H1 (cell line): ENCODE data around the gene SEC62. TPM values are rescaled to one million over a fixed set of nuclear protein-coding genes. Genes with fewer than 3 reads are reported as not detected.

Experiments used
- CTCF ChIA-PET: fragments of 300-600 bp; sonication (Branson Sonifier 250); formaldehyde crosslinking; loops from one replicate; lab custom pipeline; 2021; ENCODE audit not compliant: partially characterized antibody; lab: Charles Lee
- POLR2A ChIA-PET: fragments of 300-600 bp; sonication (Branson Sonifier 250); formaldehyde crosslinking; loops from one replicate; lab custom pipeline; 2021; ENCODE audit warnings: inconsistent platforms; ENCODE audit not compliant: partially characterized antibody; lab: Charles Lee
- DNase-seq, 2 experiments: peaks; one replicate each; pipeline versions ENCODE4 v3.0.0 to v3.0.0-alpha.2; 2010 to 2022; ENCODE audit warnings: low spot score in 2 of 2, low read depth in 1 of 2, mixed read lengths in 1 of 2
- FAIRE-seq: peaks from 2 replicates; lab custom pipeline; 2011; peaks lifted over from hg19 to GRCh38; lab: Jason Lieb, UNC
- H2AFZ ChIP-seq: 2 replicates; pipeline ENCODE4 v1.8.1; 2012; ENCODE audit warnings: low read length, inconsistent platforms
- H2AK5ac ChIP-seq: 2 replicates; pipeline ENCODE4 v1.6.1; 2013; ENCODE audit warnings: low read depth, low read length
- H2BK120ac ChIP-seq: replicated peaks from 2 replicates; pipeline ENCODE3; 2013; ENCODE audit warnings: low read depth, low read length, inconsistent platforms
- H2BK12ac ChIP-seq: 2 replicates; pipeline ENCODE4 v1.6.1; 2013; ENCODE audit warnings: low read depth, low read length
- H2BK15ac ChIP-seq: 2 replicates; pipeline ENCODE4 v1.6.1; 2013; ENCODE audit warnings: low read length
- H2BK20ac ChIP-seq: 2 replicates; pipeline ENCODE4 v1.6.1; 2013; ENCODE audit warnings: low read length
- H2BK5ac ChIP-seq: 2 replicates; pipeline ENCODE4 v1.6.1; 2013; ENCODE audit warnings: low read depth, low read length
- H3K14ac ChIP-seq: 2 replicates; pipeline ENCODE4 v1.6.1; 2013; ENCODE audit warnings: inconsistent platforms; ENCODE audit not compliant: insufficient read length
- H3K18ac ChIP-seq: 2 replicates; pipeline ENCODE4 v1.6.1; 2013; ENCODE audit warnings: low read length; ENCODE audit errors: extremely low read depth
- H3K23ac ChIP-seq: 2 replicates; pipeline ENCODE4 v1.6.1; 2013; ENCODE audit warnings: inconsistent platforms; ENCODE audit not compliant: insufficient read length
- H3K23me2 ChIP-seq: 2 replicates; pipeline ENCODE4 v1.6.1; 2013; ENCODE audit warnings: low read depth, low read length
- H3K27ac ChIP-seq: 2 replicates; pipeline ENCODE4 v1.6.1; 2011; ENCODE audit warnings: low read depth, low read length, inconsistent platforms
- H3K27me3 ChIP-seq, 4 experiments: replicated peaks in 1 of 4; 1 replicate in 1 of 4; 2 replicates in 3 of 4; pipeline versions ENCODE4 v1.6.1 to v1.8.1; 2011 to 2013; ENCODE audit warnings: low read length in 3 of 4, mild to moderate bottlenecking in 3 of 4, inconsistent platforms in 2 of 4, mixed read lengths in 2 of 4, moderate library complexity in 1 of 4; ENCODE audit not compliant: control insufficient read depth in 3 of 4, insufficient read depth in 3 of 4; ENCODE audit errors: extremely low read depth in 1 of 4
- H3K36me3 ChIP-seq, 4 experiments: 2 replicates each; pipeline versions ENCODE4 v1.6.1 to v1.8.1; 2011 to 2013; ENCODE audit warnings: mild to moderate bottlenecking in 4 of 4, low read length in 3 of 4, moderate library complexity in 2 of 4, control low read depth in 1 of 4, inconsistent platforms in 1 of 4; ENCODE audit not compliant: insufficient read depth in 4 of 4, control insufficient read depth in 2 of 4
- H3K4ac ChIP-seq: replicated peaks from 2 replicates; pipeline ENCODE3; 2013; ENCODE audit warnings: low read length, low read depth, mixed read lengths, inconsistent platforms; ENCODE audit not compliant: insufficient read length
- H3K4me1 ChIP-seq, 4 experiments: replicated peaks in 1 of 4; 1 replicate in 1 of 4; 2 replicates in 3 of 4; pipeline versions ENCODE4 v1.6.1 to v1.8.1; 2011 to 2013; ENCODE audit warnings: low read length in 3 of 4, inconsistent platforms in 2 of 4, mixed read lengths in 1 of 4; ENCODE audit not compliant: insufficient read depth in 4 of 4, control insufficient read depth in 3 of 4
- H3K4me2 ChIP-seq, 2 experiments: 2 replicates each; pipeline versions ENCODE4 v1.6.1 to v1.8.1; 2011 to 2013; ENCODE audit warnings: low read depth in 2 of 2, low read length in 2 of 2, control low read depth in 1 of 2, inconsistent platforms in 1 of 2, mild to moderate bottlenecking in 1 of 2; ENCODE audit not compliant: insufficient read depth in 1 of 2
- H3K4me3 ChIP-seq, 4 experiments: fragments of 200-600, 300-600 bp in 1 of 4; sonication (generic), shearing (Covaris generic), sonication (Bioruptor Twin) in 1 of 4; 2 replicates each; pipeline versions ENCODE4 v1.5.1 to v1.8.1; 2011 to 2016; ENCODE audit warnings: low read length in 4 of 4, low read depth in 3 of 4, control low read depth in 2 of 4, inconsistent platforms in 2 of 4, mild to moderate bottlenecking in 2 of 4, mixed read lengths in 1 of 4, moderate library complexity in 1 of 4; ENCODE audit not compliant: insufficient read depth in 2 of 4; ENCODE audit errors: extremely low read depth in 1 of 4
- H3K56ac ChIP-seq: replicated peaks from 2 replicates; pipeline ENCODE3; 2013; ENCODE audit warnings: low read depth, mild to moderate bottlenecking, mixed read lengths, low read length, inconsistent platforms; ENCODE audit not compliant: insufficient read length
- H3K79me1 ChIP-seq: 2 replicates; pipeline ENCODE4 v1.6.1; 2013; ENCODE audit warnings: low read depth, low read length, control low read depth
- H3K79me2 ChIP-seq, 2 experiments: 2 replicates each; pipeline versions ENCODE4 v1.6.1 to v1.8.1; 2012 to 2013; ENCODE audit warnings: low read length in 2 of 2, mild to moderate bottlenecking in 2 of 2, inconsistent platforms in 1 of 2; ENCODE audit not compliant: insufficient read depth in 2 of 2, control insufficient read depth in 1 of 2
- H3K9ac ChIP-seq, 4 experiments: replicated peaks in 1 of 4; 1 replicate in 1 of 4; 2 replicates in 3 of 4; pipeline versions ENCODE4 v1.6.1 to v1.8.1; 2011 to 2013; ENCODE audit warnings: low read depth in 3 of 4, low read length in 3 of 4, control low read depth in 2 of 4, mild to moderate bottlenecking in 2 of 4, moderate library complexity in 2 of 4, inconsistent platforms in 1 of 4; ENCODE audit errors: extremely low read depth in 1 of 4
- H3K9me3 ChIP-seq, 2 experiments: 2 replicates each; pipeline versions ENCODE4 v1.6.1 to v1.8.1; 2012 to 2013; ENCODE audit warnings: mild to moderate bottlenecking in 2 of 2, moderate library complexity in 2 of 2, control low read depth in 1 of 2, inconsistent platforms in 1 of 2, low read depth in 1 of 2, low read length in 1 of 2, mixed read lengths in 1 of 2; ENCODE audit not compliant: insufficient read depth in 2 of 2
- H4K20me1 ChIP-seq, 2 experiments: replicated peaks in 1 of 2; 2 replicates each; pipeline versions ENCODE3 to v1.8.1; 2011 to 2013; ENCODE audit warnings: inconsistent platforms in 2 of 2, low read length in 2 of 2, mild to moderate bottlenecking in 1 of 2; ENCODE audit not compliant: insufficient read depth in 2 of 2, control insufficient read depth in 1 of 2
- H4K5ac ChIP-seq: 2 replicates; pipeline ENCODE4 v1.6.1; 2013; ENCODE audit warnings: low read length, low read depth, mixed read lengths, inconsistent platforms; ENCODE audit not compliant: insufficient read length
- H4K8ac ChIP-seq: 2 replicates; pipeline ENCODE4 v1.8.0; 2013; ENCODE audit warnings: mild to moderate bottlenecking, moderate library complexity, low read length, inconsistent platforms; ENCODE audit not compliant: insufficient read depth; ENCODE audit errors: extremely low read depth
- H4K91ac ChIP-seq: replicated peaks from 2 replicates; pipeline ENCODE3; 2013; ENCODE audit warnings: low read length, mixed read lengths, inconsistent platforms; ENCODE audit not compliant: insufficient read length
- POLR2A ChIP-seq, 2 experiments: IDR thresholded peaks; 1 replicate in 1 of 2; 2 replicates in 1 of 2; pipeline ENCODE4 v1.6.1; 2011; ENCODE audit warnings: low read depth in 2 of 2, low read length in 2 of 2, mild to moderate bottlenecking in 2 of 2; ENCODE audit errors: control extremely low read depth in 1 of 2
- ZNF274 ChIP-seq: IDR thresholded peaks from 2 replicates; pipeline ENCODE4 v1.7.0; 2012; ENCODE audit warnings: low read length, borderline replicate concordance; ENCODE audit errors: extremely low read depth
- WGBS, 2 experiments: shearing (Covaris generic) in 1 of 2; methylation state at CpG; one replicate each; pipeline versions ENCODE4 v1.1.6 to v1.1.7; 2013 to 2015; ENCODE audit warnings: low lambda C conversion rate in 2 of 2, mixed read lengths in 2 of 2, inconsistent platforms in 1 of 2, low coverage in 1 of 2, missing lambda C conversion rate in 1 of 2; ENCODE audit not compliant: insufficient replicate concordance in 2 of 2, insufficient coverage in 1 of 2, insufficient read length in 1 of 2; ENCODE audit errors: extremely low coverage in 1 of 2, missing lambda C conversion rate in 1 of 2; 5-methylcytosine and 5-hydroxymethylcytosine counted together
- long read RNA-seq, 2 experiments: library from RNA in 1 of 2; library from capped mRNA in 1 of 2; stranded (forward); transcript quantifications; one replicate each; pipeline ENCODE4 v2.0.0, GENCODE V29; 2021; ENCODE audit warnings: inconsistent platforms in 1 of 2
- polyA minus RNA-seq, 3 experiments: library from RNA; depleted of rRNA, polyadenylated mRNA; stranded (reverse); fragments of >200 nt; gene quantifications; 1 replicate in 2 of 3; 2 replicates in 1 of 3; pipeline ENCODE4 v1.2.3, GENCODE V29; 2011
- polyA plus RNA-seq, 7 experiments: library from polyadenylated mRNA; depleted of rRNA in 3 of 7; stranded (reverse) in 5 of 7; unstranded in 2 of 7; fragments of >200 nt in 5 of 7; fragments of 200-250 nt in 2 of 7; gene quantifications; 1 replicate in 5 of 7; 2 replicates in 1 of 7; 4 replicates in 1 of 7; pipeline versions ENCODE4 v1.2.1 to v1.2.3, GENCODE V29; 2011 to 2013; ENCODE audit warnings: missing spikeins in 2 of 7, mixed read lengths in 2 of 7
- total RNA-seq: library from RNA; stranded (reverse); fragmentation: NEBNext Ultra II Directional; extraction: Animal tissue kit (Norgen Biotek cat#: 25700); gene quantifications from 2 replicates; pipeline ENCODE4 v1.2.1, GENCODE V29; 2021

The SEC62 gene
- 67.8 and 68.1 TPM in 2 replicates for total RNA-seq
- 49.2 and 113 TPM in 2 replicates for polyA plus RNA-seq (2011; rRNA removed)
- 21.6 TPM for polyA plus RNA-seq (2011; cell fraction: cytosol; rRNA removed)
- polyA plus RNA-seq (2011; cell fraction: nucleus; rRNA removed) = 23.6 TPM
- 42.5 to 94.3 TPM (median 49.1 TPM) in 4 replicates for polyA plus RNA-seq (2012, experiment 1 of 2)
- polyA plus RNA-seq (2012, experiment 2 of 2) = 4.0 TPM
- 315 TPM for polyA plus RNA-seq (2013, experiment 1 of 2)
- polyA plus RNA-seq (2013, experiment 2 of 2) = 405 TPM
- 63.2 and 75.1 TPM in 2 replicates for polyA minus RNA-seq (2011; rRNA and poly(A)+ RNA removed)
- polyA minus RNA-seq (2011; cell fraction: cytosol; rRNA and poly(A)+ RNA removed) = 17.9 TPM
- polyA minus RNA-seq (2011; cell fraction: nucleus; rRNA and poly(A)+ RNA removed) = 37.8 TPM
- long read RNA-seq, experiment 1, full-length matches to known transcripts = 1 of 58 reads
- long read RNA-seq, experiment 1, partial matches to known transcripts = 2 of 58 reads
- long read RNA-seq, experiment 1, other reads (novel, unspliced or antisense) = 55 of 58 reads
- long read RNA-seq, experiment 2, full-length matches to known transcripts = 92 of 123 reads
- long read RNA-seq, experiment 2, partial matches to known transcripts = 6 of 123 reads
- long read RNA-seq, experiment 2, other reads (novel, unspliced or antisense) = 25 of 123 reads

DNA sequence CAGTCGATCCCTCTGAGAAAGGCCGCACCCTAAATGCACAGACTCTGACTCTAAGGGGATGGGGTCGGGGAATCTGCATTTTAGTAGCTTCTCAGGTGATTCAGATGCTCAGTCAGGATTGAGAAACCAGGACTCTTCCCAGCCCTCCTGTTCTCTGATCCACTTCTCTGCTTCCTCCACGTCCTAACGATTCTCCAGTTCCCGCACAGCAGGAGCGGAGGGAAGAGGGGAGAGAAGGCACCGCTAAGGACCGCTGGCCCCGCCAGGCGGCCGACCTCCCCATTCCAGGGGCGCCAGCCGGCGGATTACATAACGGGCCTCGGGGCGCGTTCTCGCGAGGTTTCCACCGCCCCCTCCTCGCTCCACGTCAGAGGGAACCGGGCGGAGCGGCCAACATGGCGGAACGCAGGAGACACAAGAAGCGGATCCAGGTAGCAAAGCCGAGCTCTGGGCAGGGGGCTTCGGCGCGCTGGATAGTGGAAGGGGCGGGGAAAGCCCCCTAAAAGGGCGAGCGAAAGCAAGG lies at the start of gene SEC62:
Gene SEC62, plus strand, starts transcription at position 380 of the 523 bp plus-strand sequence. Its CDS starts 16 bp downstream, at position 396.
- H4K5ac ChIP-seq = peak within 1 kb of the TSS; percentile 18
- H3K9me3 ChIP-seq = no peaks in the 10 kb centered on the region
- no peak within 1 kb of the TSS for H2BK15ac ChIP-seq
- peaks cover 3% of the 10 kb centered on the region; the same call in 1 of the 2 replicates for H3K79me1 ChIP-seq
- no peak within 1 kb of the TSS for H2BK120ac ChIP-seq
- peak within 1 kb of the TSS; percentile 75 to 96 (median 90) for H3K9ac ChIP-seq
- no peak within 1 kb of the TSS for H3K23ac ChIP-seq
- peak within 1 kb of the TSS; percentile 76 to 84 for H3K4me2 ChIP-seq
- peak within 1 kb of the TSS; percentile 32 for H3K4ac ChIP-seq
- H3K4me3 ChIP-seq = peak within 1 kb of the TSS; percentile 85 to 98 (median 90)
- peaks cover 0 to 12% (median 1%) of the 10 kb centered on the region in 4 experiments; a peak in 3 of 7 replicates for H3K4me1 ChIP-seq
- WGBS, 2 experiments = 5% methylated on average over 21 of the region's 37 CpGs; no CpG with 5 or more reads in 1 of the 2 experiments
- peak; percentile 85 to 98 for DNase-seq
- FAIRE-seq = no peak
- H3K36me3 ChIP-seq = peaks cover 0 to 6% (median 0%) of the 10 kb centered on the region in 4 experiments; a peak in 1 of 8 replicates
- no peak within 1 kb of the TSS for H2BK20ac ChIP-seq
- no peak within 1 kb of the TSS for H3K14ac ChIP-seq
- no peak within 1 kb of the TSS for H3K56ac ChIP-seq
- peaks cover 7% of the 10 kb centered on the region for H3K23me2 ChIP-seq
- peak within 1 kb of the TSS; percentile 54 for H3K18ac ChIP-seq
- H2BK5ac ChIP-seq = peak within 1 kb of the TSS; percentile 79
- H2AFZ ChIP-seq = peak within 1 kb of the TSS; percentile 90
- H2BK12ac ChIP-seq = no peak within 1 kb of the TSS; the same call in 1 of the 2 replicates
- H3K27me3 ChIP-seq = no peaks in the 10 kb centered on the region
- no peak within 1 kb of the TSS; the same call in 1 of the 2 replicates for H2AK5ac ChIP-seq
- H3K27ac ChIP-seq = peak within 1 kb of the TSS; percentile 82
- H4K8ac ChIP-seq = peak within 1 kb of the TSS; percentile 97; the same call in 1 of the 2 replicates
- H3K79me2 ChIP-seq = peaks cover 11 to 46% of the 10 kb centered on the region in 2 experiments
- peaks cover 6% of the 10 kb centered on the region in 2 experiments for H4K20me1 ChIP-seq
- no peak within 1 kb of the TSS for H4K91ac ChIP-seq
- CTCF ChIA-PET = interaction anchor here (1.0 to 3.0 kb wide), 8 partner anchors 12 to 427 kb away, joined by 3 to 37 read pairs (median 3); partner anchors contain the start of gene LRRC31
- POLR2A ChIA-PET = interaction anchor here (0.6 to 3.8 kb wide), 20 partner anchors 9 to 1313 kb away, joined by 3 to 22 read pairs (median 4); no protein-coding TSS in a partner anchor
- TF ChIP-seq ZNF274 (no peak), POLR2A (IDR thresholded peaks at IDR 0.05; ENCODE audit: control extremely low read depth in 1 of 2, low read depth in 2 of 2, low read length in 2 of 2) (peak; percentile 93 to 95)
